Inflammatory macrophage treated with lipopolysaccharide for 4 hours (primary cell): Measurements from ENCODE around the gene SON.

Experiments used
- DNase-seq: peaks from one replicate; pipeline ENCODE4 v3.0.0-alpha.2; 2020

SON gene

GRCh38 chr21:33543505-33544129 lies 779 bp downstream of the SON start:
- peak; percentile 75 for DNase-seq

GRCh38 chr21:33544451-33545195 lies 1.8 kb downstream of the SON start:
- DNase-seq: no peak

- DNase-seq: peak; percentile 63
These were observed 3.2 kb downstream of the SON start for GRCh38 chr21:33546086-33546485.

GRCh38 chr21:33549848-33550771 lies 7.3 kb downstream of the SON start:
- no peak for DNase-seq

- no peak for DNase-seq
These were observed 8.2 kb downstream of the SON start for GRCh38 chr21:33550772-33551660.

- no peak for DNase-seq
These were observed 8.8 kb downstream of the SON start for GRCh38 chr21:33551664-33552063.

GRCh38 chr21:33552093-33552998 lies 9.5 kb downstream of the SON start:
- DNase-seq: no peak

- no peak for DNase-seq
These were observed 10.3 kb downstream of the SON start for GRCh38 chr21:33552999-33553598.

- DNase-seq: no peak
These were observed 11.6 kb downstream of the SON start for GRCh38 chr21:33554236-33554981.

- no peak for DNase-seq
These were observed 12.1 kb downstream of the SON start for GRCh38 chr21:33554982-33555344.

GRCh38 chr21:33557447-33557846 lies 14.6 kb downstream of the SON start:
- DNase-seq: no peak

- no peak for DNase-seq
These were observed 16.1 kb downstream of the SON start for GRCh38 chr21:33558777-33559421.

- DNase-seq: no peak
These were observed 17.0 kb downstream of the SON start for GRCh38 chr21:33559813-33560212.

GRCh38 chr21:33560965-33561364 lies 18.1 kb downstream of the SON start:
- no peak for DNase-seq

- DNase-seq: no peak
These were observed 18.5 kb downstream of the SON start for GRCh38 chr21:33561373-33561772.

GRCh38 chr21:33562389-33562788 lies 19.6 kb downstream of the SON start:
- no peak for DNase-seq

GRCh38 chr21:33566514-33566913 lies 23.7 kb downstream of the SON start:
- DNase-seq: no peak

- no peak for DNase-seq
These were observed 25.1 kb downstream of the SON start for GRCh38 chr21:33567914-33568313.

GRCh38 chr21:33568448-33568847 lies 25.6 kb downstream of the SON start:
- no peak for DNase-seq

GRCh38 chr21:33569991-33570390 lies 27.2 kb downstream of the SON start:
- no peak for DNase-seq
